ENCODE data around the gene CBLN4.

The CBLN4 gene

GRCh38 chr20:56005389-56005715 lies at the start of gene CBLN4:
Gene CBLN4 (minus strand): TSS chr20:56005519. CDS start chr20:56004171, 1,348 bp downstream.
- DNase-seq = no peak

GRCh38 chr20:56043227-56043626 lies 37.9 kb upstream of the CBLN4 start:
- no peak for DNase-seq

- DNase-seq = no peak
These were observed 26.9 kb upstream of the CBLN4 start for GRCh38 chr20:56032251-56032650.

GRCh38 chr20:56018716-56019115 lies 13.4 kb upstream of the CBLN4 start:
- DNase-seq = no peak

- DNase-seq = no peak
These were observed 12.9 kb upstream of the CBLN4 start for GRCh38 chr20:56018194-56018593.

- no peak for DNase-seq
These were observed 12.2 kb upstream of the CBLN4 start for GRCh38 chr20:56017560-56017959.

GRCh38 chr20:56014998-56015397 lies 9.7 kb upstream of the CBLN4 start:
- no peak for DNase-seq

GRCh38 chr20:56014151-56014550 lies 8.8 kb upstream of the CBLN4 start:
- no peak for DNase-seq

- no peak for DNase-seq
These were observed 519 bp downstream of the CBLN4 start for GRCh38 chr20:56004611-56005388.

- DNase-seq = no peak
These were observed 1.3 kb downstream of the CBLN4 start for GRCh38 chr20:56004007-56004406.

- no peak for DNase-seq
These were observed 2.2 kb downstream of the CBLN4 start for GRCh38 chr20:56002908-56003800.

- DNase-seq = no peak
These were observed 3.4 kb downstream of the CBLN4 start for GRCh38 chr20:56001890-56002289.

GRCh38 chr20:56001106-56001785 lies 4.1 kb downstream of the CBLN4 start:
- DNase-seq = no peak

GRCh38 chr20:55978550-55978949 lies 26.8 kb downstream of the CBLN4 start:
- no peak for DNase-seq

GRCh38 chr20:55977690-55978459 lies 27.4 kb downstream of the CBLN4 start:
- DNase-seq = no peak

- no peak for DNase-seq
These were observed 30.7 kb downstream of the CBLN4 start for GRCh38 chr20:55974491-55975202.

GRCh38 chr20:55964790-55965189 lies 40.5 kb downstream of the CBLN4 start:
- no peak for DNase-seq

GRCh38 chr20:55961376-55962330 lies 43.7 kb downstream of the CBLN4 start:
- DNase-seq = no peak

GRCh38 chr20:55953201-55953600 lies 52.1 kb downstream of the CBLN4 start:
- DNase-seq = no peak

GRCh38 chr20:55947701-55948100 lies 57.6 kb downstream of the CBLN4 start:
- DNase-seq = no peak

Data from NCI-H1436 (cell line).